OCI-LY1 (cell line): ENCODE results near the gene C3orf80.

ENCODE experiments used
- EZH2 ChIP-seq: fragments of 200-600 bp; sonication (generic), shearing (Covaris generic); IDR thresholded peaks from 2 replicates; pipeline ENCODE4 v1.8.0; 2017; ENCODE audit warnings: borderline replicate concordance, mixed run types, mild to moderate bottlenecking, antibody characterized with exemption, low read length, moderate library complexity, mixed read lengths
- TF ChIP-seq, protein P1 (sequence below): fragments of 200-600 bp; sonication (generic), shearing (Covaris generic); IDR thresholded peaks from 2 replicates; pipeline ENCODE4 v1.5.1; 2017; ENCODE audit warnings: mild to moderate bottlenecking, antibody characterized with exemption, low read length, moderate library complexity, mixed read lengths

DNA sequence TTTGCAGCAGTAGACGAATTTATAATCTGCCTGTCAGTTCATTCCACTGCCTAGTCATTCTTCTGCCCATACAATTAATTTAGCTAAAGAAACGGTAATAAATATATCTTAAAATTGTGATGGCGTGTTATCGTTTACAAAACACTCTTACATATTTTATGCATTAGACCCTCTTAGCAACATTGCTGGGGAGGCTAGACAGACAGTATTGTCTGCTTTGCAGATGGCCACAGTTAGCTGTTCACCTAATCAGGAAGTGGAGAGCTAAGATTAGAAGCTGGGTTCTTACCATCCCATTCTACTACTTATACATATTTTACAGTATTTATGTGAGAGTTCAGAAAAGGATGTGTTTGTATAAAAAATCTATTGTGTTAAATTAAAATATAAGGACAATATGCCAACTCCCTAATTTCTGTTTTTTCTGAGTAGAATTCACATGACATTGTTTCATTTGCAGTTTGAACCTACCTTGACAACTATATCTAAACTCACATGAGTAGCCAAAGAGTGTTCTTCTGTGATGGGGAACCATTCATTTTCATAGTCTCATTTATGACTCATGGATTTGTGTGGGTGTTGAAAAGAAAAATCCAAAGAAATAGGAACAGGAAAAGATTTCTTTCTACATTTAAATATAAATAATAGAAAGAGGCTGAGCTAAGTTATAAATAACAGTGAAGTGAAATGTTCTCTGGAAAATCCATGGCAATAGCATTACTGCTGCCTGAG lies 41.7 kb upstream of the C3orf80 start:
- TF ChIP-seq, protein P1, sequence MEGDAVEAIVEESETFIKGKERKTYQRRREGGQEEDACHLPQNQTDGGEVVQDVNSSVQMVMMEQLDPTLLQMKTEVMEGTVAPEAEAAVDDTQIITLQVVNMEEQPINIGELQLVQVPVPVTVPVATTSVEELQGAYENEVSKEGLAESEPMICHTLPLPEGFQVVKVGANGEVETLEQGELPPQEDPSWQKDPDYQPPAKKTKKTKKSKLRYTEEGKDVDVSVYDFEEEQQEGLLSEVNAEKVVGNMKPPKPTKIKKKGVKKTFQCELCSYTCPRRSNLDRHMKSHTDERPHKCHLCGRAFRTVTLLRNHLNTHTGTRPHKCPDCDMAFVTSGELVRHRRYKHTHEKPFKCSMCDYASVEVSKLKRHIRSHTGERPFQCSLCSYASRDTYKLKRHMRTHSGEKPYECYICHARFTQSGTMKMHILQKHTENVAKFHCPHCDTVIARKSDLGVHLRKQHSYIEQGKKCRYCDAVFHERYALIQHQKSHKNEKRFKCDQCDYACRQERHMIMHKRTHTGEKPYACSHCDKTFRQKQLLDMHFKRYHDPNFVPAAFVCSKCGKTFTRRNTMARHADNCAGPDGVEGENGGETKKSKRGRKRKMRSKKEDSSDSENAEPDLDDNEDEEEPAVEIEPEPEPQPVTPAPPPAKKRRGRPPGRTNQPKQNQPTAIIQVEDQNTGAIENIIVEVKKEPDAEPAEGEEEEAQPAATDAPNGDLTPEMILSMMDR, result no peak
- TF ChIP-seq EZH2, result no peak
